HepG2 (cell line): Measurements from ENCODE around the gene SPTAN1. TPM values are rescaled to one million over a fixed set of nuclear protein-coding genes. Genes with fewer than 3 reads are reported as not detected.

ENCODE experiments used
- ARHGAP35 ChIP-seq: sonication (generic); formaldehyde crosslinking; IDR thresholded peaks from 2 replicates; pipeline ENCODE4 v1.9.0; 2022; ENCODE audit warnings: mild to moderate bottlenecking, inconsistent platforms, moderate library complexity, missing genetic modification reagents, borderline replicate concordance
- CBX5 ChIP-seq: sonication (generic); formaldehyde crosslinking; IDR thresholded peaks from 2 replicates; pipeline ENCODE4 v1.4.0; 2020; ENCODE audit warnings: missing genetic modification reagents, borderline replicate concordance
- GATAD2A ChIP-seq: IDR thresholded peaks from 2 replicates; pipeline ENCODE4 v1.6.1; 2016
- MTA1 ChIP-seq: sonication (generic); formaldehyde crosslinking; IDR thresholded peaks from 2 replicates; pipeline ENCODE4 v1.4.0; 2020; ENCODE audit warnings: missing genetic modification reagents, mild to moderate bottlenecking, borderline replicate concordance
- NCOA1 ChIP-seq: sonication (generic); formaldehyde crosslinking; IDR thresholded peaks from 2 replicates; pipeline ENCODE4 v1.9.0; 2021; ENCODE audit warnings: missing genetic modification reagents
- TCF7 ChIP-seq: sonication (generic); IDR thresholded peaks from 2 replicates; pipeline ENCODE4 v1.6.1; 2016; ENCODE audit warnings: antibody characterized with exemption, low read depth
- TEAD3 ChIP-seq: optimal IDR thresholded peaks from 2 replicates; pipeline ENCODE3; 2016; ENCODE audit warnings: borderline replicate concordance
- TRIM24 ChIP-seq: sonication (generic); formaldehyde crosslinking; IDR thresholded peaks from 2 replicates; pipeline ENCODE4 v1.8.0; 2022; ENCODE audit warnings: mild to moderate bottlenecking, missing genetic modification reagents
- ZNF121 ChIP-seq: sonication (generic); formaldehyde crosslinking; IDR thresholded peaks from 2 replicates; pipeline ENCODE4 v1.5.0; 2020; ENCODE audit warnings: mild to moderate bottlenecking, missing genetic modification reagents
- ZNF430 ChIP-seq: sonication (generic); formaldehyde crosslinking; IDR thresholded peaks from 2 replicates; pipeline ENCODE4 v1.9.0; 2021; ENCODE audit warnings: mild to moderate bottlenecking, missing genetic modification reagents
- polyA plus RNA-seq, 8 experiments: library from polyadenylated mRNA; depleted of rRNA in 3 of 8; stranded (reverse) in 7 of 8; unstranded in 1 of 8; fragments of >200 nt; fragmentation: Illumina TruSeq in 4 of 8; extraction: Trizol in 4 of 8; gene quantifications; 2 replicates each; pipeline versions ENCODE4 v1.2.1 to v1.2.3, GENCODE V29; 2011 to 2016; ENCODE audit warnings: low read depth in 4 of 8, missing spikeins in 1 of 8, mixed read lengths in 1 of 8; ENCODE audit not compliant: insufficient read depth in 1 of 8
- total RNA-seq, 5 experiments: library from RNA; depleted of rRNA; stranded (reverse); fragments of >200 nt; fragmentation: Illumina TruSeq; extraction: Trizol; gene quantifications; 2 replicates each; pipeline ENCODE4 v1.2.3, GENCODE V29; 2016; ENCODE audit warnings: low read depth in 1 of 5
- TF ChIP-seq, protein P1 (sequence below), 2 experiments: IDR thresholded peaks; 2 replicates each; pipeline ENCODE4 v1.6.1; 2011 to 2012; ENCODE audit warnings: low read length in 2 of 2, borderline replicate concordance in 1 of 2, low read depth in 1 of 2, mild to moderate bottlenecking in 1 of 2, moderate library complexity in 1 of 2
- TF ChIP-seq, protein P2 (sequence below): sonication (generic); formaldehyde crosslinking; IDR thresholded peaks from 2 replicates; pipeline ENCODE4 v1.5.0; 2020; ENCODE audit warnings: mild to moderate bottlenecking, missing genetic modification reagents
- TF ChIP-seq, protein P3 (sequence below): sonication (generic); formaldehyde crosslinking; IDR thresholded peaks from 2 replicates; pipeline ENCODE4 v1.5.0; 2020; ENCODE audit warnings: missing genetic modification reagents
- TF ChIP-seq, protein P4 (sequence below), 2 experiments: sonication (generic) in 1 of 2; formaldehyde crosslinking in 1 of 2; IDR thresholded peaks; 2 replicates each; pipeline versions ENCODE4 v1.4.0 to v1.6.1; 2018 to 2020; ENCODE audit warnings: missing genetic modification reagents in 2 of 2, borderline replicate concordance in 1 of 2, low read depth in 1 of 2, mild to moderate bottlenecking in 1 of 2, missing biosample characterization in 1 of 2
- TF ChIP-seq, protein P5 (sequence below): IDR thresholded peaks from 2 replicates; pipeline ENCODE4 v1.6.1; 2012; ENCODE audit warnings: low read depth, low read length, improper control_type of control experiment
- TF ChIP-seq, protein P6 (sequence below): sonication (generic); formaldehyde crosslinking; IDR thresholded peaks from 2 replicates; pipeline ENCODE4 v1.9.0; 2022; ENCODE audit warnings: missing genetic modification reagents, mild to moderate bottlenecking, borderline replicate concordance

The SPTAN1 gene
- total and polyA plus RNA-seq, 2 of the 13 experiments (the other 11 are each of a cell fraction or from before 2014, with no cell fraction given) = 106 to 111 TPM

DNA sequence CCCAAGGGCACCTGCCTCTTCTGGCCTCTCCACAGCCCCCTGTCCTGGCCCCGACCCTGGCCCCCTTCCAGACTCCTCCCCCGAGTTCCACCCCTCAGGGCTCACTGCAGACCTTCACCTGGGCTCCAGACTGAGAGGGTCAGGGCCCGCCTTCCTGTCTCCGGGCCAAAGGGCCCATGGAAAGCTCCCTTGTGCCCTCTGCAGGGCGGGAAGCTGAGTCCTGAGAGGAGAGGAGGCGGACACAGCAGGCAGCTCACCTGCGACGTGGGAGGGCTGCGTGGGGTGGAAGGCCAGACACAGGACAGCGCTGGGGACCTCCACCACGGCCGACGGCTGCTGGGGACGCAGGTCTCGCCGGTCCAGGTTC lies 83.6 kb downstream of the SPTAN1 start (continued):
- TF ChIP-seq, protein P1, sequence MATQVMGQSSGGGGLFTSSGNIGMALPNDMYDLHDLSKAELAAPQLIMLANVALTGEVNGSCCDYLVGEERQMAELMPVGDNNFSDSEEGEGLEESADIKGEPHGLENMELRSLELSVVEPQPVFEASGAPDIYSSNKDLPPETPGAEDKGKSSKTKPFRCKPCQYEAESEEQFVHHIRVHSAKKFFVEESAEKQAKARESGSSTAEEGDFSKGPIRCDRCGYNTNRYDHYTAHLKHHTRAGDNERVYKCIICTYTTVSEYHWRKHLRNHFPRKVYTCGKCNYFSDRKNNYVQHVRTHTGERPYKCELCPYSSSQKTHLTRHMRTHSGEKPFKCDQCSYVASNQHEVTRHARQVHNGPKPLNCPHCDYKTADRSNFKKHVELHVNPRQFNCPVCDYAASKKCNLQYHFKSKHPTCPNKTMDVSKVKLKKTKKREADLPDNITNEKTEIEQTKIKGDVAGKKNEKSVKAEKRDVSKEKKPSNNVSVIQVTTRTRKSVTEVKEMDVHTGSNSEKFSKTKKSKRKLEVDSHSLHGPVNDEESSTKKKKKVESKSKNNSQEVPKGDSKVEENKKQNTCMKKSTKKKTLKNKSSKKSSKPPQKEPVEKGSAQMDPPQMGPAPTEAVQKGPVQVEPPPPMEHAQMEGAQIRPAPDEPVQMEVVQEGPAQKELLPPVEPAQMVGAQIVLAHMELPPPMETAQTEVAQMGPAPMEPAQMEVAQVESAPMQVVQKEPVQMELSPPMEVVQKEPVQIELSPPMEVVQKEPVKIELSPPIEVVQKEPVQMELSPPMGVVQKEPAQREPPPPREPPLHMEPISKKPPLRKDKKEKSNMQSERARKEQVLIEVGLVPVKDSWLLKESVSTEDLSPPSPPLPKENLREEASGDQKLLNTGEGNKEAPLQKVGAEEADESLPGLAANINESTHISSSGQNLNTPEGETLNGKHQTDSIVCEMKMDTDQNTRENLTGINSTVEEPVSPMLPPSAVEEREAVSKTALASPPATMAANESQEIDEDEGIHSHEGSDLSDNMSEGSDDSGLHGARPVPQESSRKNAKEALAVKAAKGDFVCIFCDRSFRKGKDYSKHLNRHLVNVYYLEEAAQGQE (IDR thresholded peaks at IDR 0.05; ENCODE audit: borderline replicate concordance in 1 of 2, low read depth in 1 of 2, low read length in 2 of 2) = no peak
- TF ChIP-seq, protein P2, sequence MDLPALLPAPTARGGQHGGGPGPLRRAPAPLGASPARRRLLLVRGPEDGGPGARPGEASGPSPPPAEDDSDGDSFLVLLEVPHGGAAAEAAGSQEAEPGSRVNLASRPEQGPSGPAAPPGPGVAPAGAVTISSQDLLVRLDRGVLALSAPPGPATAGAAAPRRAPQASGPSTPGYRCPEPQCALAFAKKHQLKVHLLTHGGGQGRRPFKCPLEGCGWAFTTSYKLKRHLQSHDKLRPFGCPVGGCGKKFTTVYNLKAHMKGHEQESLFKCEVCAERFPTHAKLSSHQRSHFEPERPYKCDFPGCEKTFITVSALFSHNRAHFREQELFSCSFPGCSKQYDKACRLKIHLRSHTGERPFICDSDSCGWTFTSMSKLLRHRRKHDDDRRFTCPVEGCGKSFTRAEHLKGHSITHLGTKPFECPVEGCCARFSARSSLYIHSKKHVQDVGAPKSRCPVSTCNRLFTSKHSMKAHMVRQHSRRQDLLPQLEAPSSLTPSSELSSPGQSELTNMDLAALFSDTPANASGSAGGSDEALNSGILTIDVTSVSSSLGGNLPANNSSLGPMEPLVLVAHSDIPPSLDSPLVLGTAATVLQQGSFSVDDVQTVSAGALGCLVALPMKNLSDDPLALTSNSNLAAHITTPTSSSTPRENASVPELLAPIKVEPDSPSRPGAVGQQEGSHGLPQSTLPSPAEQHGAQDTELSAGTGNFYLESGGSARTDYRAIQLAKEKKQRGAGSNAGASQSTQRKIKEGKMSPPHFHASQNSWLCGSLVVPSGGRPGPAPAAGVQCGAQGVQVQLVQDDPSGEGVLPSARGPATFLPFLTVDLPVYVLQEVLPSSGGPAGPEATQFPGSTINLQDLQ (CRISPR knock-in tag) = no peak
- TF ChIP-seq ZNF430 = no peak
- peak; percentile 15; the same call in 1 of the 2 replicates for TF ChIP-seq MTA1 (CRISPR knock-in tag)
- TF ChIP-seq, protein P3, sequence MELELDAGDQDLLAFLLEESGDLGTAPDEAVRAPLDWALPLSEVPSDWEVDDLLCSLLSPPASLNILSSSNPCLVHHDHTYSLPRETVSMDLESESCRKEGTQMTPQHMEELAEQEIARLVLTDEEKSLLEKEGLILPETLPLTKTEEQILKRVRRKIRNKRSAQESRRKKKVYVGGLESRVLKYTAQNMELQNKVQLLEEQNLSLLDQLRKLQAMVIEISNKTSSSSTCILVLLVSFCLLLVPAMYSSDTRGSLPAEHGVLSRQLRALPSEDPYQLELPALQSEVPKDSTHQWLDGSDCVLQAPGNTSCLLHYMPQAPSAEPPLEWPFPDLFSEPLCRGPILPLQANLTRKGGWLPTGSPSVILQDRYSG (CRISPR knock-in tag) = no peak
- TF ChIP-seq ZNF121 (CRISPR knock-in tag) = no peak
- TF ChIP-seq NCOA1 (CRISPR knock-in tag) = 0 out of 2 replicates have a peak, but pooled peaks have one; percentile 50
- peak; percentile 20 for TF ChIP-seq GATAD2A (CRISPR knock-in tag)
- no peak for TF ChIP-seq TRIM24 (CRISPR knock-in tag)
- TF ChIP-seq ARHGAP35 (CRISPR knock-in tag) = no peak
- TF ChIP-seq, protein P4, sequence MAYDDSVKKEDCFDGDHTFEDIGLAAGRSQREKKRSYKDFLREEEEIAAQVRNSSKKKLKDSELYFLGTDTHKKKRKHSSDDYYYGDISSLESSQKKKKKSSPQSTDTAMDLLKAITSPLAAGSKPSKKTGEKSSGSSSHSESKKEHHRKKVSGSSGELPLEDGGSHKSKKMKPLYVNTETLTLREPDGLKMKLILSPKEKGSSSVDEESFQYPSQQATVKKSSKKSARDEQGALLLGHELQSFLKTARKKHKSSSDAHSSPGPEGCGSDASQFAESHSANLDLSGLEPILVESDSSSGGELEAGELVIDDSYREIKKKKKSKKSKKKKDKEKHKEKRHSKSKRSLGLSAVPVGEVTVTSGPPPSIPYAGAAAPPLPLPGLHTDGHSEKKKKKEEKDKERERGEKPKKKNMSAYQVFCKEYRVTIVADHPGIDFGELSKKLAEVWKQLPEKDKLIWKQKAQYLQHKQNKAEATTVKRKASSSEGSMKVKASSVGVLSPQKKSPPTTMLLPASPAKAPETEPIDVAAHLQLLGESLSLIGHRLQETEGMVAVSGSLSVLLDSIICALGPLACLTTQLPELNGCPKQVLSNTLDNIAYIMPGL (CRISPR knock-in tag; IDR thresholded peaks at IDR 0.05; ENCODE audit: borderline replicate concordance in 1 of 2, low read depth in 1 of 2) = peak; percentile 22 to 70; a peak in 2 of 4 replicates
- TF ChIP-seq, protein P5, sequence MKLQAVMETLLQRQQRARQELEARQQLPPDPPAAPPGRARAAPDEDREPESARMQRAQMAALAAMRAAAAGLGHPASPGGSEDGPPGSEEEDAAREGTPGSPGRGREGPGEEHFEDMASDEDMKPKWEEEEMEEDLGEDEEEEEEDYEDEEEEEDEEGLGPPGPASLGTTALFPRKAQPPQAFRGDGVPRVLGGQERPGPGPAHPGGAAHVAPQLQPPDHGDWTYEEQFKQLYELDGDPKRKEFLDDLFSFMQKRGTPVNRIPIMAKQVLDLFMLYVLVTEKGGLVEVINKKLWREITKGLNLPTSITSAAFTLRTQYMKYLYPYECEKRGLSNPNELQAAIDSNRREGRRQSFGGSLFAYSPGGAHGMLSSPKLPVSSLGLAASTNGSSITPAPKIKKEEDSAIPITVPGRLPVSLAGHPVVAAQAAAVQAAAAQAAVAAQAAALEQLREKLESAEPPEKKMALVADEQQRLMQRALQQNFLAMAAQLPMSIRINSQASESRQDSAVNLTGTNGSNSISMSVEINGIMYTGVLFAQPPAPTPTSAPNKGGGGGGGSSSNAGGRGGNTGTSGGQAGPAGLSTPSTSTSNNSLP = no peak
- TF ChIP-seq, protein P6, sequence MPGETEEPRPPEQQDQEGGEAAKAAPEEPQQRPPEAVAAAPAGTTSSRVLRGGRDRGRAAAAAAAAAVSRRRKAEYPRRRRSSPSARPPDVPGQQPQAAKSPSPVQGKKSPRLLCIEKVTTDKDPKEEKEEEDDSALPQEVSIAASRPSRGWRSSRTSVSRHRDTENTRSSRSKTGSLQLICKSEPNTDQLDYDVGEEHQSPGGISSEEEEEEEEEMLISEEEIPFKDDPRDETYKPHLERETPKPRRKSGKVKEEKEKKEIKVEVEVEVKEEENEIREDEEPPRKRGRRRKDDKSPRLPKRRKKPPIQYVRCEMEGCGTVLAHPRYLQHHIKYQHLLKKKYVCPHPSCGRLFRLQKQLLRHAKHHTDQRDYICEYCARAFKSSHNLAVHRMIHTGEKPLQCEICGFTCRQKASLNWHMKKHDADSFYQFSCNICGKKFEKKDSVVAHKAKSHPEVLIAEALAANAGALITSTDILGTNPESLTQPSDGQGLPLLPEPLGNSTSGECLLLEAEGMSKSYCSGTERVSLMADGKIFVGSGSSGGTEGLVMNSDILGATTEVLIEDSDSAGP (CRISPR knock-in tag) = peak; percentile 54; the same call in 1 of the 2 replicates
- TF ChIP-seq TEAD3 = no peak
- TF ChIP-seq TCF7 = no peak
- no peak for TF ChIP-seq CBX5 (CRISPR knock-in tag)
